Adrenal gland (tissue), 5 donors: Measurements from ENCODE around the gene GPSM1.

Source experiments
- POLR2A ChIP-seq, 2 donors: fragments of 450-650 bp; IDR thresholded peaks; one replicate each; pipeline ENCODE4 v1.6.1; 2017; ENCODE audit warnings: antibody characterized with exemption in 2 of 2, mild to moderate bottlenecking in 2 of 2, moderate library complexity in 1 of 2
- TF ChIP-seq, protein P1 (sequence below), 6 experiments: fragments of 450-650 bp in 4 of 6; fragments of 200-600 bp in 2 of 6; sonication (generic) in 1 of 6; IDR thresholded peaks; 1 replicate in 5 of 6; 2 replicates in 1 of 6; pipeline versions ENCODE4 v1.5.1 to v1.8.0; 2016 to 2021; ENCODE audit warnings: antibody characterized with exemption in 6 of 6, mild to moderate bottlenecking in 2 of 6, moderate library complexity in 1 of 6
- donor health status: DM: no; HTN: no; CAD: no.

DNA sequence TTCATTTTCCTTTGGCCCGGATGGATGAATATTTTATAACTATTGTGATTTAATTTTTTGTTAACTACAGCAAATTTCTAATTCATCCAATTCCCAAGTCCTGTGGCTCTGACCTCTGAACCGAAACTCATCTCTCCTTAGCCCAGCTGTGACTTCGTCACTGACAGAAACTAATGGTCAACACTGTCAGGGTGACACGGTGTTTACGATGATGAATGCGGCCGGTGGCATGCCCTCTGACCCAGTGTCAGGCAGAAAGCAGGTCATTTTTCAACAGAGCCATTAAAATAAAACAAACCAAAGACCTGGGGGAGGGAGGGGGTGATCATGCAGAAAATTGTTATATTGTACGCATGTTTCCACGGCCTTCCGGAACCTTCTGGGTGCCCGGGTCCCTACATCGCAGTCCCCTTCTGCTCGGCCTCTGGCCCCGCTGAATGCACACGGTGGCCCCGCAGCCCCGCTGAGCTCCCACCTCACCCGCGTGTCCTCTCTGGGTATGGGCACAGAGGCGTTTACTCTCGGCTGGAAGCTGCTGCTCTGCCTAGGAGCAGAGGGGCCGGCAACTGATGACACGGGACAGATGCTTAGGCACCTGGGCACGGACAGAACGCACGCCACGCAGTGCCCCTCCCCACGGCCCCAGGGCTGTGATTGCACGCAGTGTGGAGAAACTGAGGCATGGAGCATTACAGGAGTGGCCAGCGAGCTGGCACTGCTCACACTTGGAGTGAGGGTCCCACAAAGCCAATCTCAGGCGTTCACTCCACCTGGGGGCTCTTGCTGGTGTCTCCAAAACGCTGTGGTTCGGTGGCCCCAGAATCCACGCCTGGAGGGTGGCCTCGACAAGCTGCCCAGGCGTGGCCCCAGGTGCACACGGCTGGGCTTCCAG, 31.6 kb upstream of the GPSM1 start:
- no peak for TF ChIP-seq POLR2A (IDR thresholded peaks at IDR 0.05)
- TF ChIP-seq, protein P1, sequence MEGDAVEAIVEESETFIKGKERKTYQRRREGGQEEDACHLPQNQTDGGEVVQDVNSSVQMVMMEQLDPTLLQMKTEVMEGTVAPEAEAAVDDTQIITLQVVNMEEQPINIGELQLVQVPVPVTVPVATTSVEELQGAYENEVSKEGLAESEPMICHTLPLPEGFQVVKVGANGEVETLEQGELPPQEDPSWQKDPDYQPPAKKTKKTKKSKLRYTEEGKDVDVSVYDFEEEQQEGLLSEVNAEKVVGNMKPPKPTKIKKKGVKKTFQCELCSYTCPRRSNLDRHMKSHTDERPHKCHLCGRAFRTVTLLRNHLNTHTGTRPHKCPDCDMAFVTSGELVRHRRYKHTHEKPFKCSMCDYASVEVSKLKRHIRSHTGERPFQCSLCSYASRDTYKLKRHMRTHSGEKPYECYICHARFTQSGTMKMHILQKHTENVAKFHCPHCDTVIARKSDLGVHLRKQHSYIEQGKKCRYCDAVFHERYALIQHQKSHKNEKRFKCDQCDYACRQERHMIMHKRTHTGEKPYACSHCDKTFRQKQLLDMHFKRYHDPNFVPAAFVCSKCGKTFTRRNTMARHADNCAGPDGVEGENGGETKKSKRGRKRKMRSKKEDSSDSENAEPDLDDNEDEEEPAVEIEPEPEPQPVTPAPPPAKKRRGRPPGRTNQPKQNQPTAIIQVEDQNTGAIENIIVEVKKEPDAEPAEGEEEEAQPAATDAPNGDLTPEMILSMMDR (IDR thresholded peaks at IDR 0.05): no peak
